Measurements from ENCODE around the gene ACADSB.

Gene ACADSB

DNA sequence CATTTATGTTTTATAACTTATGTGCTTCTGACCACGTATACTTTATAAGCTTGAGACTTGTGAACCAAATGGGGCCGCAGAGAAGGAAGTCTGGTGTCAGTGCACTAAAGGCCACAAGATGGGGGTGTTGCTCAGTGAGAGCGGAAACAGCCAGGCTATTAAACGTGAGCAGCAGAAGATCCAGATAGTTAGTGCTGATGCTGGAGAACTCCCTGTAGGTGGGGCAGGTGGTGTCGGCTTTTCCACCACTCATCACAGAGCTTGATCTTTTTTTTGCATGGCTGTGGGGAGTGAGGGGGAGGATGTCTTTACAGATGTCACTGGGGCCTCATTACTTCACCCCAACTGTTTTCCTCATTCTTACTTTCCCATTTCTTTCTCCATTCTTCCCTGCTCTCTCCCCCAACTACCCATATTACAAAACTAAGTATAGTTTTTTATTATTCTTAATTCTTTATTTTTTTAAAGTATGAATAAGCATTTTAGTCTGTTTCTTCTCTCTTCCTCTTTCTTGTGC, 34.7 kb downstream of the ACADSB start:
- peak; percentile 69 for DNase-seq

DNA sequence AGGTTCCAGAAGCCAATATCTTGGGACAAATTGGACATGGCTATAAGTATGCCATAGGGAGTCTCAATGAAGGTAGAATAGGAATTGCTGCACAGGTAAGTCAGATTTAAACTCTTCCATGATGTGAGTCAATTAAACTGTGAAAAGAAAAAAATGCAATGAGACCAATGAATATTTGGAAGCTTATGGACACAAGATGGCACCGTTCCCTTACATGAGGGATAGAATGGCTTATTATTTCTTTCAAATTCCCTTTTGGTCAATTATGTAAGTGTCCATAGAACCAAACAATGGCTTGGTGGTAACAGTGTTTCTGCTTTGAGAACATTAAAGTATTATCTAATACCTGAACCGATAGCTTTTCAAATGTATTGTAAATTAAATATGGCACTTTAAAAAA, 35.6 kb downstream of the ACADSB start:
- peak; percentile 18 for DNase-seq

DNA sequence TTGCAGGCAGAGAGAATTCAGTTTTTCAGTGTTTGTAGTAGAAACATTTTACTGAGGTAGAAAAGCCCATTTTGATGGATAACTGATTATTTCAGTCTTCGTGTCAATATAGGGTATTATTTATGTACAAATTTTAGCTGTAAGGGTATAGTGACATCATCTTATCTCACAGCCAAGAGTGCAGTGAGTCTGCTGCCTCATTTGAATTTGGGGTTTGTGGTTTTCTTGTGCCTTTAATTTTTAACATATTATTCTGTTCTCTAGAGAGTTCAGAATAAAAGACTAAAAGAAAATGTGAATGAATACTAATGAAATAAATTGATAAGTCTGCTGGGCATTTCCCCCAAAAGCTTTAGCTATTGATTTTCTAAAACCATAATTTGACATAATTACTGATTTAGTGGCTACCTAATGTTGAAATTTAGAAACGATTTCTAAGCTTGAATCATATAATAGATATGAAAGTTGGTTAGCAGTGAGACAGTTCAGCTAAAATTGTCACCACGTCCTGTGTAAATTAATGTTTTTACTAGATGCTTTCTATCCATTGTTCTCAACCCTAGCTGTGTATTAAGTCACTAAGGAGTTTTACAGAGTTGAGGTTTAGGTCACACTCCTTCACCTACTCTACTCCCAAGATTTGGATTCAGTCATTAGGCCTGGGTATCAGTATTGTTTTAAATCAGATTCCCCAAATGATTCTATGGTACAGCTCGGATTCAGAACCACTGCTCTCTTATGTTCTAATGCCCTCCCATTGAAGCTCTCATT, 37.3 kb downstream of the ACADSB start:
- no peak for DNase-seq

DNA sequence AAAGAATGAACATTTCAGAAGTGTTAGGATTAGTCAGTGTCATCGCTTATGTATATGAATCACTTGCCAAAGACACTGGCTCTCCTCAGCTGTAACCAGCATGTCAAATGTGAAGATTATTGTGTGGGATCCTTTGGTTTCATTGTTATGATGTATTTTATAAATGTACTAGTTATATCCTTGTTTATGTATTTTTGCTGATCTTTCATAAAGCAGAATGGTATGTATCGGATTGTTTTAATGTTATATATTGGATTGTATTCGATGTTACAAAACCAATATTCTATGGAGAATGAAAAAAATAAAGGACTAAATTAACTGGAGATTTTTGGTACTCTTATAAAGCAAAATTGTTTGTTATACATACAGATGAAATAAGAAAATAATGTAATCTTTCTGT, 49.2 kb downstream of the ACADSB start:
- no peak for DNase-seq

DNA sequence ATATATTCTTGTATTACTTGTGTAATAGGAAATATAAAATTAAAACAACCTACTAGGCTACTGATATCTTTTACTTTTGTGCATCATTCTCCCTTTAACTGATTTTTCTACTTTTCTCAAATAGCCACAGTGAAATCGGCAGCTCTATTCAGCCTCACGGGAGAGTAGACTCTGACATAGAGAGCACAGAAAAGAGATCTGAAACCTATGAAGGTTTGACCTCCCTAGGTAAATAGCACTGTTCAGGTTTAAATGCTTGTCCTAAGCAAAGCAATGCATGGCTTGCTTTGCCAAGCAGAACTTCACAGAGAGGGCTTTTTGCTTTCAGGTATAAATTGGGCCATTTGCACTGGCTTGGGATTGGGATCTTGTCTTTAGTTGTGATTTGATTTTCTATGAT, 53.1 kb downstream of the ACADSB start:
- no peak for DNase-seq

DNA sequence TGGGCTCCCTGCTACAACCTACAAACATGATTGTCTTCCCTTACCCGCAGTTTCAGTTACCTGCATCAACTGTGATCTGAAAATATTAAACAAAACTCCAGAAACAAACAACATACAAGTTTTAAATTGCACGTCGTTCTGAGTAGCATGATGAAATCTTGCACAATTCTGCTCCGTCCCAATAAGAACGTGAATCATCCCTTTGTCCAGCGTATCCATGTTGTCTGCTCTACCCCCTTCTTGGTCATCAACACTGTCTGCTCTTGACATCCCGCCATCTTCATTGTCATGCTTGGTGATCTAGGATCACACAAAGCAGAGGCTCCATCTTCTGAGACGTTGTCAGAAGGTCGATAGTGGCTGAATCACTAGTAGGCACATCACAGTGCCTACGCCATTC, 53.9 kb downstream of the ACADSB start:
- DNase-seq, result no peak

DNA sequence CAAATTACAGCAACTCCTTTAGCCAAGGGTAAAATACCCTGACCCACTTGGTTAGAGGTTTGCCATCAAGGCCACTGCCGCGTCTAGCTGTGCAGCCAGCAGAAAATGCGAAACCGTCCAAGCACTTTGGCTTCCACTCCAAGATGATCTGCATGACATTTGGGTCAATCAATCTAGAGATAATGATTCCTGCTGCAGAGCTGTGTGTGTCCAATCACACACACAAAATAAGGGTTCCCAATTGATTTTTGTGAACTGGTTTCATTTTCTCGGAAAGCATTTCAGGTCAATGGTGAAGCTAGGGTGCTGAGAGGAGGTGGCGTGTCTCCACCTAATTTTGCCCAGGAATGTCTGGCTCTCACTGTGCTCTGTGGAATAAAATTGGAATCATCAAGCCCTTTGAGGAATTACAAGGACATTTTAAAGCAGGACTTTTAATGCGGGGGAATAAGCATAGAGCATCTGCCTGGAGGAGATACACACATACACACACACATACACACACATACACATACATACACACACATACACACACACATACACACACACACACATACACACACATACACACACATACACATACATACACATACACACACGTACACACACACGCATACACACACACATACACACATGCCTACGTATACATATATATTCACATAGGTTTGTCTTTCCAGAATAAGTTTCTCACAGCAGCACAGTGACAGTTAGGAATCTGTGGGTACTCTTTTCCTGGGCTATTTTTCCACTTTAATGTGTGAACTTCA, 59.5 kb downstream of the ACADSB start:
- peak; percentile 18 for DNase-seq

DNA sequence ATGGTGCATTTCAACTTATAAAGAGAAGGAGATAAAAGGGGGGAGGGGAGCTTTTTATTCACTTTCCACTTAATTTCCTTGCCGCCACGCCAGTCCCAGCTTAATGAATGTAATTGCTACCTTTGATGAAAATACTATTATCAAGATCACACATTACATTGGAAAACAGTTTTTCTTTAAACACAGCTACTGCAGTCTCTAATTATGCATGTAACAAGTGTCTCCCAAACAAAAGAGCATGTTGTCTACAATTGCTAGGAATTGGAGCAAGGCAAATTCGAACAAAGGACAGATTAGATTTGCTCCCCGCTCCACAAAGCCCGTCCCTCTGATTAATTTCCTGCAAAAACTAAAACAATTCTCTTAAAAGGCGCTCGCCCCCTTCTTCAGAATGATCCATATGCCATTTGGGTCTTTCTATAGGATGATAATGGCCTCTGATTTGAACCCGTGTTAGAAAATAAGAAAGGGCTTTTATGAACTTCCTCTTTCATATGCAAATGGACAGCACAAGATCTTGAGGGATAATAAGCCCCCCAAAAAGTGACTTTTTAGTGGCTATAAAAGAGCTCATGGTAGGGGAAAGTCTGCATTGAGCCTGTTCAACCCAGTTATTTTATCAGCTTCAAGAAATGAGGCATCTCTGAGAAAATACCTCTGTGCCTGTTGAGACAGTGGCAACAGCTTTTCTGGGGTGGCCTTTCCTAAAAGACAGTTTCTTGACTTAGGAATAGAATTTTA, 60.6 kb downstream of the ACADSB start:
- DNase-seq, result peak; percentile 66

DNA sequence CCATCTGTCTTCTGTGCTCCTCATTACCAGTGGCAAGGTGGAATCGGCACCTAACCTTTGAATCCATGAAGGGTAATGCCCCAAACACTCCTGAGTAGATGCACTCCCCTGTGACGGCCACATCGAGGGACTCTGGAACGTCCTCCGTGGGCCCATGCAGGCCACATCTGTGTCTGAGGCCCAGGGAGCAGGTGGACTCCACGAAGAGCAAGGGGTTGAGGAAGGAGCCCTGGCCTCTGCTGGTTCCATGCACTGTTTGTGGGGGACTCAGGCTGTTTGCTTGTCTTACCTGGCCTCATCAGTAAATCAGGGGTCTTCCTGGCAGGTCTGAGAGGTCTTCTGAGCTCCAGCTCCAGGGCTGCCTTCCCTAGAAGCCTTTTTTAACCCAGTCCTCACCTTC, 64.4 kb downstream of the ACADSB start:
- DNase-seq, result no peak

DNA sequence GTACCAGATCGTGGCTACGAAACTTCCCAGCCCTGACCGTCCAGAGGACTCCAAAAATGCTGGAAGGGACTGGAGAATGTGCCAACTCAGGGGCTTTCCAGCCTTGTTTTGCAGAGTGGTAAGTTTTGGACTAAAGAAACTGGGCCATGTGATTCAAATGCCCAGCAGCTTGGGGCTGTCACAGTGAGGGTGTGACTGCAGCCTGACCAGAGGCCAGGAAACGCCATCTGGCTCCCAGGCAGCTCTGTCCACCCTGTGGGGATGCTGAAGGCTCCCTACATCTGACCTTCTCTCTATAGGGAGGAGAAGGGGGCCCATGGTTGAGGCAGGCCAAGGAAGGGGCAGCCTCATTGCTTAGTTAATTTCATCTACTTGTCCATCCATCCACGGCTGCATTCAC, 65.4 kb downstream of the ACADSB start:
- DNase-seq, result no peak

DNA sequence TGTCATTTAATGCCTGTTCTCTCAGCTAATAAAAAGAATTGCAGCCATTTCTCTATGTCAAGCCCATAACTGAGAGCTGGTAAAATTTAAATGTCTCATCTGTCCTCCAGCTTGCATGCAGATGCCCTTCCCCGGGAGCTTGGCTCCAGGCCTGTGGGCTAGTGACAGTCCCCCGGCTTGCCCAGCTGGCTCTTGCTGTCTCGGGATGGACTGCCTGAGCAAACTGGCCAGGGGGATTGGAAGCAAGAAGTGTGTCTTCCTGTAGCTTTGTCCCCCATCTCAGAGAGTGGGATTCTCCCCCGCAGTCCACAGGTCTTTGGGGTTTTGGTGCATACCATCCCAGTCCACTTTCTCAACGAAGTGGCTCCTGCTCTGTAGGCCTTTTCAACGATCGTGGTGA, 73.1 kb downstream of the ACADSB start:
- DNase-seq, result no peak

DNA sequence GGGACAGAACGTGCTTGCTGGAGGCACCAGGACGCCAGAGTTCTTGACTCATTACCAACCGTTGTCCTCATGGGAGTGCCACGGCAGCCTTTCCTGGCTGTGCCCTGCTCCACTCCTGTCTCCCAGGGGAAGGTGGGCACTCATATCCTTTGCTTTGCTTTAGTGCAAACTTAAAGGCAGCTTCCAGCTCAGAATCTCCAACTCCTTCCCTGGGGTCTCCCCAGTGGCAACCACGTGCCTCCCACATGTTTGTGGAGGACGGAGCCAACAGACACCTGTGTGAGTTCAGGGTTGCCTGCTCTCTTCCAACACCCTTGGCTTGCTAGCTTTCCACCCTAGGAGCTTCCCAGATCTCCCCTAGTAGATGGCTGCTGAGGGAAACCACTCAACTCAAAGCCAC, 75.0 kb downstream of the ACADSB start:
- no peak for DNase-seq

DNA sequence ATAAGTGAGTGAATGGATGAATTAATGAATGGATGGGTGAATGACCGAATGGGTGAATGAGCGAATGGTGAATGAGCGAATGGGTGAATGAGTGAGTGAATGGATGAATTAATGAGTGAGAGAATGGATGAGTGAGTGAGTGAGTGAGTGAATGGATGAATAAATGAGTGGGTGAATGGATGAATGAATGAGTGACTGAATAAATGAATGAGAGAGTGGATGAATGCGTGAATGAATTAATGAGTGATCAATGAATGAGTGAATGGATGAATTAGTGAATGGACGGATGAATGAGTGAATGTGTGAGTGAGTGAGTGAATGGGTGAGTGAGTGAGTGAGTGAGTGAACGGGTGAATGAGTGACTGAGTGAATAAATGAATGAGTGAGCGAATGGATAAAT, 77.5 kb downstream of the ACADSB start:
- DNase-seq, result no peak

DNA sequence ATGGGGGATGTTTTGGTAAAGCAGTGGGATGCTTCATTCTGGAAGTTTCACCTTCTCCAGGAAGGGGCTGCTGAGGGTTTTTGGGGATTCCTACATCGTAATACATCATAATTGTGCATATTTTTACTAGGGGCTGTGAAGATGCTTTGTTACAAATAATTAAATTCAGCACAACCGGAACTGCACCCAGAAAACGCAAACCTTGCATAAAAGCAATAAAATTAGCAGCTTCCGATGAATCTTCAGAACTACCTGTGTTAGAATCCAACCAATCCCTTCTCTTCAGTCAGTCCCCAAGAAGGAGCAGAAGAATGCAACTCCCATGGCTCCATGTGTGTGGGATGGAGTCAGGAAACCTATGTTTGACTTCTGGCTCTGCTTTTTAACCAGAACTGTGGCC, 78.5 kb downstream of the ACADSB start:
- no peak for DNase-seq

DNA sequence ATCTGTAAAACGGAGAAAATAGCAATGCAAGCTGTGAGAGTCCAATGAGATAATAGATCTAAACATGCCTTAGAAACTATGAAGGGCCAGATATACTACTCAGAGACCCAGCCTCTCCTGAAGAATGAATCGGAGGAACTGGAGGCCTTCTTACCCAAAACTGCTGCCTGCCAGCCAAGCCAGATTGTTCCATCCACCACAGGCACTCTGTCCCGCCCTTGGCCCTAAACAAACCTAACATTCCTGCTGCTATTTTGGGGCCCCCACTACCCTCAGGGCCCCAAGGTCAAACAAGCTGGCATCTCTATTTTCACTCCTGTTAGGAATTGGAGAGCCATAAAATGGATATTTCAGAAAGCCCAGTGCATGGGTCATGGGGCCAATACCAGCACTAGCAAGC, 79.0 kb downstream of the ACADSB start:
- DNase-seq, result no peak

DNA sequence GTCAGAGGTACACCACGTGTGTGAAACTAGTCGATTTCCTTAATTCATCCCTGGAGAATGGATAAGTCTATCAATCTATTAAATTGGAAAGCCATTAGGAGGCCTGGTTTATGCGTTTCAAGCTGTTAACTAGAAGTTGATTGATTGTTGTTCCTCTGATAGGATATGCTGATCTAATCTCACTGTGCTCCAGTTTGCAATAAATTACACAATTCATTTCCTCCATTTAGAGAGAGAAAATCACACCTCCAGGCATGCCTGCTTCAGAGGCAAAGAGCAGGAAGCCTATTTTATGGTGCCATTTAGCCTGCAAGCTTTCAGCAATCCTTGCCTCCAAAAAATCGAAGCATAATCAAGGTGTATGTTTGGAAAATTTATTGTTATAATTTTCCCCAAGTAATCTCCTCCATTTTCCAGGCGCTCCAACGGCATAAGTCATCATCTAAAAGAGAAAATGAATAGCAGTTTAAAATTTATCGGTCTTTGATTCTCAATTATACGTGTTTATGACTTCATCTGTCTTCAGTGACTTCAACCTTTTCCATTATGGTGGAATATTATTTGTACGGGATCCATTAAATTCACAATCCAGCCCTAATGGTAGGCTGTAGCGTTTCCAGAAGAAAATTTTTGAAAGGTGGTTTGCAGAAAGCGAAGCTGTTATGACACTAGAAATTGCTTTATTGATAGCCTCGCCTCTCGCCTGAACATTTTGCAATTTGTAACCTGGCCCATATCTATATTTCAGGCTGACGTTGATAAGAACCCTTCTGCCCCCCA, 84.0 kb downstream of the ACADSB start:
- no peak for DNase-seq

DNA sequence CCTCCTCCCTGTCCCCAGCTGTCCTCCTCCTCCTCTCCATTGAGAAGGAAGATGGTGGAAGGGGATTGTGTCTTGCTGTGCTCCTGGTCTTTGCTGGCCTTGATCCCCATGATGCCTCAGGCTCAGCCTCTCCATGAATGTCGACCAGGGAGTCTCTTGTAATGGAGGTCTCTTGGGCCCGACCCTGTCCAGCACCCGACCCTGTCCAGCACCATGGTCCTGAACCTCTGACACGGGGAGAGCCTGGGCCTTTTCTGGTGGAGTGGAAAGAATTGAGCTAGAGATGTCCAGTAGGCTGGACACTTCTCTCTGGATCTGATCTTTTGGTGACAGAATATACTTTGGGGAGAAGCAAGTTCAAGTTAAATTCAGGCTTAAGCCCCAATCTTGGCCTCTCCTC, 84.7 kb downstream of the ACADSB start:
- no peak for DNase-seq

DNA sequence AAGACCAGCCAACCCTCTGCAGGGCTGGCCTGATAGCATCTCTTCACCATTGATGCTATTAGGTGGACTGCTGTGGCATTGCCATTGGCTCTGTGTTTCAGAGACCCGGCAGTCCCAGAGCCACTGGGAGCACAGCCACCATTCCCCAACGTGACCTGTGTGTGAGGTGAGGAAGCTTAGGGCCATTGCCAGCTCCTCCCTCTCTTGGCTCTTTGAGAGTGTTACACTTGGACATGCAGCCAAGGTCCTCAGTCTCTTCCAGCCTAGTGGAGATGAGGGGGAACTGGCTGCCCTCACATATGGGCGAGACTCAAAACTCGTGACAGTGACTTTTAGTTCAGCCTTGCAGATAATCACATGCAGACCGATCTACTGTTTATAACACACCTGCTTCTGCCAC, 87.6 kb downstream of the ACADSB start:
- no peak for DNase-seq

DNA sequence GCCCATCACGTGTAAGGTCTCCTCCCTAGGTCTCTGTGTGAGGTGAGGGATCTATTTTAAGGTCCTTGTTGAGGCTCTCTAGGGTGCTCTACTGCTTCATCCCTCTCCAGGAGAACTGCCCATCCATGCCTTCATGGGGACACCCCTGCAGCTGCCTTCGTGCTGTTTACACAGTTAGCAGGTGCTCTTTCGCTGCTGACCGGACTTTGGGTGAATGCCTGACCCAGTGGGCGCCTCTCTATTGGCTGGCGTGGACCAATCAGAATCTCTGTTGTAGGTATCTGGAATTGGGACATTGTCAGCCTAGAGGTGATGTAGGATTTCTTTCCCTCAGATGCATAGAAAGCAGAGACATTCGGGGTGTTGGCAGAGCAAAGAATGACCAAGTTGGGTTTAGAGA, 88.2 kb downstream of the ACADSB start:
- DNase-seq, result no peak

DNA sequence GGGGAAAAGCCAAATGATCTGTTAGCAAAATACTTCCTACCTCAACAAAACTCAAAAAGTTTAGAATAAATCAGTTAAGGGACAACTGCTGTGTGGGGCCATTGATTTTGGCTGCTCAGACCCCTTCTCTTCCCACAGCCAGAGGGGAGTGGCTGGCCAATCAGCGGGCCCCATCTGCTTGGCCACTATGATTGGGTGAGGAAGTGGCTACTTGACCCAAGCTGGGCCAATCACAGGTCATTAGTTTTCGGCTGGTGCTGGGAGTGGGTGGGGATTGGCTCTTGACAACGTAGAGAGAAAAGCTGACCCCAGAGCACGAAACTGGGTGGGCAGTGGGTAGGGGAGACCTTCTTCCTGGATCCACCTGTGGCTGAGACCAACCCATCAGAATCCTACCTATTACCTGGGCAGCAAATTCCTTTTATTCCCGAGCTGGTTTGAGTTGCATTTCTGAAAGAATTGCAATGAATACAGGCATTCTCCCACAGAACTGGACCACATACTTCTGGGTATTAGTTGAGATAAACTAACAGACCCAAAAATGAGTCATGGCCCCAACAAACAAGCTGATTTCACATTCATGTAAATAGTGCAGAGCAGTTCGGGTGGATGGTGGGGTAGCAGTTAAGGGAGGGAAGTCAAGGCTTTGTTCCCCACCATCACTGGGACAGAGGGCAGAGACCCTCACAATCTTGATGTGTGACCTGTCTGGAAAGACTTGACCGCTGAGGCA, 91.4 kb downstream of the ACADSB start:
- DNase-seq, result no peak

DNA sequence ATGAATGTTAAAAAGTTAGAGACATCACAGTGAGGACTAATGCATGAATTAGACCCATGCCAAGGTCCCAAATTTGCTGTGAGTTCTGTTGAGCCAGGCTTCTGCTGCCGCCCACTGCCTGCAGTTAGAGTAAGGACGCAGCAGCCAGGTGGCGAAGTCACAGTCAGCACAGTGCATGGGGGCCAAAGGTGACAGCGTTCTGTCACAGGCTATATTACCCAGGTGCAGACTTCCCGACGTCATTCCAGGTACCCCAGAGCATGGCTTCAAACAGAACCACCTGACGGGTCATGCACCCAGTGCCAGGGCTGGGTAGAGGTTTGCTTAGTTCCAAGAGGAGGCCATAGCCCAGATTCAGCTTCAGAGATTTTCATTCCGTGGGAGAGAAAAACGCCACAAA, 93.1 kb downstream of the ACADSB start:
- no peak for DNase-seq

DNA sequence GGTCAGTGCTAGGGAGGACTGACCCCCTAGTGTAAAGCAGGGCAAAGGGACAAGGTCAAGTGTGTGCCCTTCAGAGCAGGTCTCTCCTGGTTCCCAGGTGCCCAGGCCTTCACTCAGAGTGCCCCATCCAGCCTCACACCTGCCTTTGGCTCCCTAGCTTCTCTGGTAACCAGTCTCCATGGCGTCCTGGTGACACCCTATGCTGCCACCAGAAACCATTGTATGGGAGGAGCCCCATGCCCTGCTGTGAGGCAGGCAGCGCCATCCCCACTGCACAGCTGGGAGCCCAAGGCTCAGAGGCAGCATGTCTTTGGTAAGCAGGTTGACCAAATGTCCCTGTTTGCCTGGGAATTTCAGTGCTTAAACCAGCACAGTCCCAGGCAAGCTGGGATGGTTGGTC, 93.9 kb downstream of the ACADSB start:
- no peak for DNase-seq

All from retina (tissue), 1 donor.